GM18858 (cell line): ENCODE results near the gene BMP6.

Experiments
- ATAC-seq: cut with Tn5 transposase; IDR thresholded peaks from one replicate; pipeline ENCODE4 v1.9.1; 2021; ENCODE audit not compliant: unreplicated experiment

The BMP6 gene

GRCh38 chr6:7747016-7747415 is 21.1 kb downstream of the BMP6 start:
- ATAC-seq = no peak

- ATAC-seq = no peak
These were observed 21.5 kb downstream of the BMP6 start for GRCh38 chr6:7747433-7747832.

GRCh38 chr6:7747901-7748504 is 22.1 kb downstream of the BMP6 start:
- no peak for ATAC-seq

GRCh38 chr6:7749478-7749877 is 23.6 kb downstream of the BMP6 start:
- no peak for ATAC-seq

GRCh38 chr6:7750197-7750596 is 24.3 kb downstream of the BMP6 start:
- no peak for ATAC-seq

- no peak for ATAC-seq
These were observed 32.6 kb downstream of the BMP6 start for GRCh38 chr6:7758456-7758855.

- ATAC-seq = no peak
These were observed 33.4 kb downstream of the BMP6 start for GRCh38 chr6:7759320-7759719.

- ATAC-seq = no peak
These were observed 35.2 kb downstream of the BMP6 start for GRCh38 chr6:7761051-7761450.

- ATAC-seq = no peak
These were observed 36.9 kb downstream of the BMP6 start for GRCh38 chr6:7762760-7763159.

- no peak for ATAC-seq
These were observed 38.0 kb downstream of the BMP6 start for GRCh38 chr6:7763881-7764280.

- no peak for ATAC-seq
These were observed 39.9 kb downstream of the BMP6 start for GRCh38 chr6:7765575-7766325.

GRCh38 chr6:7769702-7770101 is 43.8 kb downstream of the BMP6 start:
- no peak for ATAC-seq

GRCh38 chr6:7770111-7770510 is 44.2 kb downstream of the BMP6 start:
- no peak for ATAC-seq

- ATAC-seq = no peak
These were observed 44.7 kb downstream of the BMP6 start for GRCh38 chr6:7770601-7771000.

- ATAC-seq = no peak
These were observed 47.4 kb downstream of the BMP6 start for GRCh38 chr6:7773322-7773721.

GRCh38 chr6:7773914-7774313 is 48.0 kb downstream of the BMP6 start:
- ATAC-seq = no peak

GRCh38 chr6:7776509-7776908 is 50.6 kb downstream of the BMP6 start:
- no peak for ATAC-seq

GRCh38 chr6:7777074-7777473 is 51.2 kb downstream of the BMP6 start:
- ATAC-seq = no peak

- ATAC-seq = no peak
These were observed 55.3 kb downstream of the BMP6 start for GRCh38 chr6:7781240-7781639.

- no peak for ATAC-seq
These were observed 58.3 kb downstream of the BMP6 start for GRCh38 chr6:7784248-7784647.

GRCh38 chr6:7784706-7785105 is 58.8 kb downstream of the BMP6 start:
- ATAC-seq = peak; percentile 58

GRCh38 chr6:7785243-7786035 is 59.5 kb downstream of the BMP6 start:
- no peak for ATAC-seq
